ENCODE measurements around the gene SOHLH2.

SOHLH2 gene

GRCh38 chr13:36133950-36134626 lies 80.3 kb downstream of the SOHLH2 start:
- no peak overlapping the region for H3K27ac ChIP-seq (ENCODE audit: low read length)
- peaks cover 3% of the 10 kb centered on the region for H3K9me3 ChIP-seq (ENCODE audit: insufficient read depth, low read length, severe bottlenecking)
- H3K4me3 ChIP-seq (ENCODE audit: low read depth in 1 of 2, low read length in 2 of 2): no peak overlapping the region
- H3K9ac ChIP-seq (ENCODE audit: low read depth, low read length): no peak overlapping the region
- ATAC-seq (ENCODE audit: insufficient read depth, low read depth) (no peak), DNase-seq (no peak)
- H3K79me2 ChIP-seq (ENCODE audit: insufficient read depth, low read length): no peaks in the 10 kb centered on the region
- no peaks in the 10 kb centered on the region for H3K27me3 ChIP-seq (ENCODE audit: insufficient read depth, low read length, poor library complexity)
- no peak overlapping the region for H3K4me2 ChIP-seq (ENCODE audit: insufficient read depth, low read length)
- H4K20me1 ChIP-seq (ENCODE audit: insufficient read depth, low read length): no peaks in the 10 kb centered on the region
- no peaks in the 10 kb centered on the region for H3K4me1 ChIP-seq (ENCODE audit: insufficient read depth, low read length)
- no peak for TF ChIP-seq EZH2 (IDR thresholded peaks at IDR 0.05; ENCODE audit: borderline replicate concordance, low read depth, low read length, severe bottlenecking)
- TF ChIP-seq, protein P1, sequence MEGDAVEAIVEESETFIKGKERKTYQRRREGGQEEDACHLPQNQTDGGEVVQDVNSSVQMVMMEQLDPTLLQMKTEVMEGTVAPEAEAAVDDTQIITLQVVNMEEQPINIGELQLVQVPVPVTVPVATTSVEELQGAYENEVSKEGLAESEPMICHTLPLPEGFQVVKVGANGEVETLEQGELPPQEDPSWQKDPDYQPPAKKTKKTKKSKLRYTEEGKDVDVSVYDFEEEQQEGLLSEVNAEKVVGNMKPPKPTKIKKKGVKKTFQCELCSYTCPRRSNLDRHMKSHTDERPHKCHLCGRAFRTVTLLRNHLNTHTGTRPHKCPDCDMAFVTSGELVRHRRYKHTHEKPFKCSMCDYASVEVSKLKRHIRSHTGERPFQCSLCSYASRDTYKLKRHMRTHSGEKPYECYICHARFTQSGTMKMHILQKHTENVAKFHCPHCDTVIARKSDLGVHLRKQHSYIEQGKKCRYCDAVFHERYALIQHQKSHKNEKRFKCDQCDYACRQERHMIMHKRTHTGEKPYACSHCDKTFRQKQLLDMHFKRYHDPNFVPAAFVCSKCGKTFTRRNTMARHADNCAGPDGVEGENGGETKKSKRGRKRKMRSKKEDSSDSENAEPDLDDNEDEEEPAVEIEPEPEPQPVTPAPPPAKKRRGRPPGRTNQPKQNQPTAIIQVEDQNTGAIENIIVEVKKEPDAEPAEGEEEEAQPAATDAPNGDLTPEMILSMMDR (IDR thresholded peaks at IDR 0.05; ENCODE audit: borderline replicate concordance, extremely low read depth, low read length, poor library complexity, severe bottlenecking): no peak
- H2AFZ ChIP-seq (ENCODE audit: low read depth, low read length): no peak overlapping the region
- H3K36me3 ChIP-seq (ENCODE audit: insufficient read depth, low read length): no peaks in the 10 kb centered on the region

DNA sequence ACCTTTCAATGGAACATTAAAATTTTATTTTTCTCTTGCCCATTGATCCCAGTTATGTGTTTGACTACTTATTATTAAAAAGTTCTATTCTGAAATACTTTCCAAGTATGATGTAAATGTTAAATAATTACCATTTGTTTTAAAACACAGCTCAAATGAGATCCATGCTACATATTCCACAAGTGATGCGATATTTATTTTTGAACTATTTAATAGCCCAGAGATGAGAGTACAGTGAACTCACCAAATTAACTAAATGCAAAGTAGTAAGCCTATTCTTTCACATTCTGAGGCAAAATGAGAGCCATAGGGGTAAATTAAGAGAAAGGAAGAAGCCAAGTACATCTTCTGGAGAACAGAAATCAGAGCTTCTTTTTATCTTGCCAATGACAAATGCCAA lies 82.0 kb downstream of the SOHLH2 start:
- H3K4me2 ChIP-seq (ENCODE audit: insufficient read depth, low read length): no peak overlapping the region
- H3K9me3 ChIP-seq (ENCODE audit: insufficient read depth, low read length, severe bottlenecking): peaks cover 3% of the 10 kb centered on the region
- no peaks in the 10 kb centered on the region for H4K20me1 ChIP-seq (ENCODE audit: insufficient read depth, low read length)
- no peaks in the 10 kb centered on the region for H3K79me2 ChIP-seq (ENCODE audit: insufficient read depth, low read length)
- H3K4me3 ChIP-seq (ENCODE audit: low read depth in 1 of 2, low read length in 2 of 2): no peak overlapping the region
- no peaks in the 10 kb centered on the region for H3K36me3 ChIP-seq (ENCODE audit: insufficient read depth, low read length)
- ATAC-seq (ENCODE audit: insufficient read depth, low read depth) (no peak), DNase-seq (no peak)
- H3K27ac ChIP-seq (ENCODE audit: low read length): no peak overlapping the region
- no peak overlapping the region for H2AFZ ChIP-seq (ENCODE audit: low read depth, low read length)
- no peaks in the 10 kb centered on the region for H3K27me3 ChIP-seq (ENCODE audit: insufficient read depth, low read length, poor library complexity)
- TF ChIP-seq, protein P1 (IDR thresholded peaks at IDR 0.05; ENCODE audit: borderline replicate concordance, extremely low read depth, low read length, poor library complexity, severe bottlenecking): no peak
- no peak for TF ChIP-seq EZH2 (IDR thresholded peaks at IDR 0.05; ENCODE audit: borderline replicate concordance, low read depth, low read length, severe bottlenecking)
- no peaks in the 10 kb centered on the region for H3K4me1 ChIP-seq (ENCODE audit: insufficient read depth, low read length)
- H3K9ac ChIP-seq (ENCODE audit: low read depth, low read length): no peak overlapping the region

DNA sequence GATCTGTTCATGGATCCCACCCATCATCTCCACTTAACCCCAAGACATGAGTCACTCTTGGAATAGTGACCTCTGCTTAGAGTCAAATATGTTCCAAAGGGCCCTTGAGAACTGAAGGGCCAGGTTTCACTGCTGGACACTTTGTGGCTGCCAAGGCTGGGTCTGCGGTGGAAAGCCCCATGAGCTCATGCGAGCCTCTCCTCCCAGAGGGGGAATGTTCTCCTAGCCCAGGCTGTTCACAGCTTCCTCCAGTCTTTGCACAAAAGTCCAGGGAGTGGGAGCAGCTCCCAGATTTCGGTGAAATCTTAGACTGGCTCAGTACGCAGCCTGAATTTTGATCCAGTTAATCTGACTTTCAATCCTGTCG lies 82.4 kb downstream of the SOHLH2 start:
- no peak for ATAC-seq (ENCODE audit: insufficient read depth, low read depth)
- H3K27me3 ChIP-seq (ENCODE audit: insufficient read depth, low read length, poor library complexity): no peaks in the 10 kb centered on the region

More for the DNA sequence above, 82.4 kb downstream of the SOHLH2 start:
- no peak for DNase-seq
- Histone ChIP-seq H3K4me1 (ENCODE audit: insufficient read depth, low read length) (no peaks in the 10 kb centered on the region), H3K79me2 (ENCODE audit: insufficient read depth, low read length) (no peaks in the 10 kb centered on the region), H3K9ac (ENCODE audit: low read depth, low read length) (no peak overlapping the region), H2AFZ (ENCODE audit: low read depth, low read length) (no peak overlapping the region), H3K27ac (ENCODE audit: low read length) (no peak overlapping the region), H3K4me3 (ENCODE audit: low read depth in 1 of 2, low read length in 2 of 2) (no peak overlapping the region), H3K9me3 (ENCODE audit: insufficient read depth, low read length, severe bottlenecking) (peaks cover 3% of the 10 kb centered on the region), H3K36me3 (ENCODE audit: insufficient read depth, low read length) (no peaks in the 10 kb centered on the region), H4K20me1 (ENCODE audit: insufficient read depth, low read length) (no peaks in the 10 kb centered on the region), H3K4me2 (ENCODE audit: insufficient read depth, low read length) (no peak overlapping the region)
- TF ChIP-seq, protein P1 (IDR thresholded peaks at IDR 0.05; ENCODE audit: borderline replicate concordance, extremely low read depth, low read length, poor library complexity, severe bottlenecking): no peak
- no peak for TF ChIP-seq EZH2 (IDR thresholded peaks at IDR 0.05; ENCODE audit: borderline replicate concordance, low read depth, low read length, severe bottlenecking)

Measured in DND-41 (cell line).